IPS DF 4.7 (cell line): ENCODE data around the gene CHIT1.

Experiments
- DNase-seq: peaks from one replicate; pipeline ENCODE4 v3.0.0-alpha.2; 2013; ENCODE audit warnings: low spot score; ENCODE audit errors: extremely low read depth

Gene CHIT1

DNA sequence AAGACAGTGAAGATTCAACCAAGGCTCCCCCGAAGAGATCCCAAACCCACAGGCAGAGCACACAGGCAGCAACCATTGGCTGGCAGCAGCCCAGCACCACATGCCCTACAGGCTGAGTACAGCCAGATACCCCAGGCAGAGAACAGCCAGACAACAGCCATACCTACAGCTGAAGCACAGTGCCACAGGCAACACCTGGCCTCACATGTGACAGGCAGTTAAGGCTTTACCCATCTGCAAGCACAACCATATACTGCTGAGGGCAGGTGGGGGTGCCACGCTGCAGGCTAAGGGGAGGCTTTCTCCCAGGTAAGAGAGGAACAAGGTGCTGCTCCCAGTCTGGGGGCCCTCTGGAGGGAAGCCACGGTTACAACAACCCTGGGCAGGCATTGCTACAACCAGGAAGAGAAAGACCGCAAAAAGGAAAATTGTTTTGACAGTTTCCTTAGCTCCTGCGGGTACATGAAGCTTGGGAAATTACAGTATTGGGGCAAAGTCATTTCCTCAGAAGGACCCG lies 12.3 kb downstream of the CHIT1 start:
- no peak for DNase-seq

DNA sequence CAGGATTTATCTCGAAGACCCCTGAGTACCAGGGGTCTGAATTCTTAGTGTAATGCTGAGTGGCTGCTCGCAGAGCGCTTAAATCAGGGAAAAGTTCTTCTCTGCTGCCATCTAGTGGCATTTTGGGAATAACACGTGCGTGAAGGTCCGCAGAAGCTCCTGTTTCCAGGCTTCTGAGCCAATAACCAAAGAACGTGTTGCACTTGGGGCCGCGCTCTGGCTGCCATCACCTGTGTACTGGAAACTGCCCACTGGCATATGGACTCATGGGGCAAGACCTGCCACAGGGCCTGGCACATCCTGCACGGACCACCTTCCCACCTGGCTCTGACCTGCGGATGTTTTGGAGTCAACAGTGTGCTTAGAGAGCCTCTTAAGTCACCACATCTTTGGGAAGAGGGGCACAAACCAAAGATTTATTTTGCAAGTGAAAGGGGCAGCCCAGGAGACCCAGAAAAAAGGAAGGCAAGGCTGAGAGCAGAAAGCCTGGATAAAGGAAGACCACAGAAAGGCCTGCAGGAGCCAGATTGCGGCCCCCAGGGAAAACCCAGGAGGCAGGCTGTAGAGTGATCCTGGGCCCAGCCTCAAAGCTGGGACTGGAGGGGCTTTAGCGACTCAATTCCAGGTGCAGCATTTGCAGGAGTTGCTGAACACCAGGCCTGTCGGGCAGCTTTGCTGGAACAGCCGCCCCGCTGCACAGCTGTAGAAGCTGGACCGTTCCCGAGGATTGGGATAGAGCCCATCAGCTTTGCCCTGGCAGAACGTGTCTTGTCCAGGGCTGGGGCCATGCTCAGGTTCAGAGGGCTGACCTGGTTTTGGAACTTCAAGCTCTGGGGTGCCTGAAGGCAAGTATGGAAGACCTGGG lies 13.0 kb downstream of the CHIT1 start:
- peak; percentile 87 for DNase-seq

DNA sequence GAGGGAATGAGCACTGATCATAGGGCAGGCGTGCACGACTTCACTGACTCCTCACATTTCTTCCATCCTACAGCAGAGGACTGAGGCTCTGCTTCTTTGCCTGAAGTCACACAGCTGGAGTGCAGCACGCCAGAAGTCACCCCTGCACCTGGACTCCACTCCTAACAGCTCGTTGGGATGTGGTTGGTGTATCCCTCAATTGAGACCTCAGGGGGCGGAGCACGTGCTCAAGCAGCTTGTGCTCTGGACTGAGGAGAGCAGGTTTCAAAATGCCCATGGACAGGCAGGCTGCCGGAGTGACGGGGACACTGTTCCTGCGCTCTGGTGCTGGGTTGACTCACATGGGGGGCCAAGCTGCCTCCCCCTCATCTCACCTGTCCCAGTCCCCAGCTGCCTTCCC lies 13.9 kb downstream of the CHIT1 start:
- DNase-seq = no peak

DNA sequence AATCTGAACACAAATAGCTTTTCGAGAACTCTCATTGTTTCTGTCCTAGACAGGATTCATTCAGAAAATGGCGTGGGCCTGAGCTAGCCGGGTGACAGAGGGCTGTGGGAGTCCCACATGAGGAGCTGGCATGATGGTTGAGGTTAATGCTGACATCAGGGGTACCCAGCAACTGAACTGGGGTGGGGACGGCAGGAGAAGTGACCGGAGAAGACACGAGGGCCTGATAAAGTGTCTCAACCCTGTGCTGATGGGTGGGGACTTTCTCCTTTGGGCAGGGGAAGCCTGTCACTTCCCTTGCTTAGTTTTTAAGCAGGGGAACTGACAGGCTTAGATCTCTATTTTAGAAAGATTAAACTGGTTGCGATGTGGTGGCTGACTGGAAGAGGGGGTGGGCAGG lies 14.6 kb downstream of the CHIT1 start:
- DNase-seq = no peak

DNA sequence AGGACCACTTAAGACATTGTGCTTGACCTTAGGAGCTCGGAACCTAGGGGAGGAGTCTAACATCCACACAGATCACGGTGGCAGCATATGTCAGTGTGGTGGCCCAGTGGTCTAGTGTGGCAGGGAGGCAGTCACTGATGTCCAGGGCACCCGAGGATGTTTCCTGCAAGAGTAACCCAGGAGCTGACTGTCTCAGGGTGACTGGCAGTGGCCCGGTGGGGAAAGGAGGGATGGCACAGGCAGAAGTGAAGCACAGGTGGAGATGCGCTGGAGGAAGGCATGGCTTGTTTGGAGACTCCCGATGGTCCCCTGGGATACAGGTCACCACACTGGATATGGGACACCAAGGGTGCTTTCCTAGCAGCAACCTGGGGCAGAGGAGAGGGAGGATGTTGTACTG lies 16.3 kb downstream of the CHIT1 start:
- no peak for DNase-seq

DNA sequence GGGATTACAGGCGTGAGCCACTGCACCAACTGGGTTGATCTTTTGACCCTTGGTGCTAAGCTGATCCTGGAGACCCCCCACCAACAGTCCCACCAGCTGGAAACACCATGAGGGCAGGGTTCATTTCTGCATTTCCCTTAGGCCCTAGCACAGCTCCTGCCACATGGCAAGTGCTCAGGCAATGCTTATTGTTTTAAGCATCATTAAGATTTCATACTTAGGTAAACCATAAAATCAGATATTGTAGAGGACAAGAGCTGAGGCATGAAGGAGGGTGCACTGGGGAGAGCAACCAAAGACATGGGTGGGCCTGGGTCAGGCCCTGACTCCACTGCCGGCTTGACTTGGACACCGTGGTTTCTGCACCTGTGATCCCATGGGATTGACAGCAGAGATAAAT lies 17.7 kb downstream of the CHIT1 start:
- no peak for DNase-seq

DNA sequence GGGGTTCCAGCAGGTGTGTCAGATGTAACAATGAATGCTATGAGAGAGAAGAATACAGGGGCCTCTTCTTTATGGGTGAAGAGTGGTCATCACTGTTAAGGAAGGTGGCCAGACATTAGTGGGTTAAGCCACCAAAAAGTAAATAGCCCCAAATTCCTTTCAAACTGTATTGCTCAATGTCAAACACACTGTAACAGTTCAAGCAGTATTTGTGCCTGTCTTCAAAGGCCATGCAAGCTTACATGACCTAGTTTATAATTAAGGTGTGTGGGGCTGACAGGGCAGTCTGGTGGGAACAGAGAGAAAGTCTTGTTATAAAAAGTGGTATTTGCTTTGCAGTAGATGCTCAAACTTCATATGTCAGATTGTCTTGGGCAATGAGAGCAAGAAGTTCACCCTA lies 18.5 kb downstream of the CHIT1 start:
- DNase-seq = no peak

DNA sequence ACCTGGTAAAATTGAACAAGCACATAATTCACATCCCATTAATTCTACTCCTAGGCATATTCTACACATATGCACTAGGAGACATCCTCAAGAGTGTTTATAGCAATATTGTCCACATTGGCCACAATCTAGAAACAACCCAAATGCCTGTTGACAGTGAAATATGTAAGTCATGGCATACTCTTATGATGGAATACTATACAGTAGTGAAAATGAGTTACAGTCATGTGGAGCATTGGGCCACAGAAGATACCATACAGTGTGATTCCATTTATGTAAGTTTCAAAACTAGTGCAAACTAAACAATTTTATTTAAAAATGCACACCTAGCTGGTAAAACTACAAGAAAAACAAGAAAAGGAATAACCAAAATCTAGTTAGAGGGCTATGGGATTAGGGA lies 19.1 kb downstream of the CHIT1 start:
- no peak for DNase-seq

DNA sequence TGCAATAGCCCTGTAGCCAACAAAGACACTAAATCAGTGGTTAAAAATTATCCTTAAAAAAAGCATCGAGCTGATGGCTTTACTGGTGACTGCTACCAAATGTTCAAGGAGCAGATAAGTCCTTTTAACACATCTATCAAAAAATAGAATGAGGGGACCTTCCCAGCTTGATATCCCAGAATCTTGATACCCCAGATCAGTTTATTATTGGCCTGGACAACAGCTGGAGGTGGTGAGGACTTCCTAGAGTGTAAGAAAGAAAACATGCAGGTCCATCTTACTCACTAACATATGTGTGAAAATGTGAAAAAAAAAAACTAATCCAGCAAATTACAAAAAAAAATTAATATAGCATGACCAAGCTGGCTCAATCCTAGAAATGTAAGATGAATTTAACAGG lies 21.3 kb downstream of the CHIT1 start:
- DNase-seq = no peak

DNA sequence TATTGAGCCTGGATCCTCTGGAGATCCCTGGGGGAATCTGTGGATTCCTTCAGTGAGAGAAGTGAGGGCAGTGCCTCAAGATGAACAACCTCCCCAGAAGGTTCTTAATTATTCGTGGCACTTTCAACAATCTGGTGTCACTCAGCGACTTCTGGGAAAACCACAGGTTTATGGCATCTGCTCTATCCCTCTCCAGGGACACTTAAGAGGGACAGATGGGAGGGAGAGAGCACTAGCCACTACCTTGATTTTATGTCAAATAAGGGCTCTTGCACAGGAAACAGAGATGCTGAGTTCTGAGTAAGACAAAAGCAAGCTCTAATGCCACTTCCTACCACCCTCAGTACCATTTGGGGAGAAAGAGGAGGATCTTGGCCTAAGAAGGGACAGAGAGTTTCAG lies 21.7 kb downstream of the CHIT1 start:
- DNase-seq = no peak

DNA sequence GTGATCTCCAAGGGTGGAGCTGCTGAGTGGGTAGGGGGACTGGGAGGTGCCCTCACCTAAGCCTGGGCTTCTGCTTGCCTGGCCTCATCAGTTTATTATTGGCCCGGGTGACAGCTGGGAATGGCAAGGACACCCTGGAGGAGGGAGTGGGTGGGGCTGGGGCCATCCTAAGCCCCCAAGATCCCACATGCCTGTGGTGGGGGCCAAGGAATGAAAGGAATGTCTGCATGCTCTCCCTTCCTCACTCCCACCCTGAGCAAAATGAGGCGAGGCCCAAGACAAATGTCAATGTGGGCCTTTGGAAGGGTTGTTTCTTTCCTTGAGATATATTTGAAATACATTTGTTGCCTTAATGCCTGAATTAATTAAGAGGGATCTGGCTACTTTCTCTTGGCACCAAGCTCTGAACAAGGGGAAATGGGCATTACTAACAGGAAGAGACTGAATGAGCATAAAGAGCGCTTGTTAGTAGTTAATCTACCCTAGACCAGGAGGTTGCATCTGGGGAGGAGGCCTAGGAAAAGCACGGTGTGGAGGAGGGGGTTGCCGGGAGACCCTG lies 23.3 kb downstream of the CHIT1 start:
- no peak for DNase-seq

DNA sequence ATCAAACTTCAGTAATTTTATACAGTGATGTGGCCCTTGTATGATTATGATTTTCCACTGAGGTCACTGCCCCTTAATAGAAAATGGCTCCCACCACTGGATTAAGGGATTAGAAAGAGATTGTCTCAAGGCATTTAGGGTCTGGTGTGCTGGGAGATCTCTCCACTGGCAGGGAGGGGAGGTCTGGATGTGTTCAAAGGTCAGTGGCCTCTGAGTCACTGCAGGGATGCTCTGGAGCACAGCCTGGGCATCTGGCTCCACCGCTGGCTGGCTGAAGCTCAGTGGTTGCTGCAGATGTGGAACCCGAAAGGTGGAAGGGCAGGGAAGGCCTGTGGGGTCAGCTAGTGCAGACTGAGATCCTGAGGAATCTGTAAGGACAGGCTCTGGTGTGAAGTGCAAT lies 24.7 kb downstream of the CHIT1 start:
- no peak for DNase-seq

DNA sequence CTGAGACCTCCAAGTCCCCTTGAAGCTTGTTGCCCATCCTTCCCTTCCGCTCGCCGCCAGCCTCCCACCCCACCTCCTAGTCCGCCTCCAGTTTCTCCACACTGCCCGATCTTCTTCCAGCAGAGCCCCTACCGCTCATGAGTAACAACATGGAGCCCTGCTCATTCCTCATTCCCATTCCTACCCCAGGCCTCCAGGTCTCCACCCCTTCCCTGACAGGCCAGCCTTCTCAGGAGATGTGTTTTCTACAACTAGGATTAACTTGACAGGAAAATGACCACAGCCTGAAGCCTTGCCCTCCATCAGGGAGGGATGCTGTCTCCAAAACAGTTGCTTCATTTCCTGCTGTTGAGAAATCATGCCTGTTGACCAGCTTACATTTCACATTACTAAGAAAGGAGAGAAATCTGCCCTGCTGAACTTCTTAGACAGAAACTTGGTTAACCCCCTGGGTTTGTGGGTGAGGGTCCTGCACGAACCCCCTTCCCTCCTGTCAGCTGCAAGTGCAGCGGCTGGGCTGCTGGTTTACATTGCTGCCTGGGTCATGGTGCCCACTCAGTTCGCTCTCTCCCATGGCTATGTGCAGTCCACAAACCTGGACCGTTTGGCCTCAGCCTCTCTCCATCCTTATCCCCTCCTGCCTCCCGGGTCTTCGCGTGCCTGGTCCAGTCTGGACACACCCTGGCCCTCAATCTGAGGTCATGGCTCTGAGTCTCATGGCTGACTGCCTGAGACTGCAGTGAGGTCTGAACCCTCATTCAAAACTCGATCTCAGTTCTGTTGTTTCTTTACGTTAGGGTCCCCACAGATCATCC lies 26.8 kb downstream of the CHIT1 start:
- no peak for DNase-seq

DNA sequence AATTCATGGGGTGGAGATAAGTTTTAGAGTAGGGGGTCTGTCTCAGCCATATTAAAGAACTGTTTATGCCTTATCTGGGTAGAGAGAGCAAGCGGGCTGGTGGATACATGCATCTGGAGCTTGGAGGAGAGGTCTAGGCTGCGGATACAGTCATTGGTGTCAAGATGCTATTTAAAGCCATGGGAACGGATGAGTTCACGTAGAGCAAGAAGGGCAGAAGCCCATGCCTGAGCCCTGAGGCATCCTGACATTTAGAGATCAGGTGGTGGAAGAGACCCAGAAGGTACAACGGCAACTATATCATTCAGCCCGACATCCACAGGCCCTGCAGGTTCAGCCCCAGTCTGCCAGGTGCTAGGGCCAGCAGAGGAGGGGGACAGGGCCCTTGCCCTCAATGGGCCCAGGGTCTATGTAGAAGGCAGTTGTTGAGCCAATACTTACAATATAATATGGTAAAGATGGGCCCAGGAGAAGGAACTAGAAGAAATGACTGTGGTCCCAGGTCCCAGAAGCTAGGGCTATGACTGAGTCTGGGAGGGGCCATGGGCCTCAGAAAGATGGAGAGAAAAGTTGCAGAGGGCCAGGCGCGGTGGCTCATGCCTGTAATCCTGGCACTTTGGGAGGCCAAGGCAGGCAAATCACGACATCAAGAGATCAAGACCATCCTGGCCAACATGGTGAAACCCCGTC lies 27.8 kb downstream of the CHIT1 start:
- DNase-seq = no peak

DNA sequence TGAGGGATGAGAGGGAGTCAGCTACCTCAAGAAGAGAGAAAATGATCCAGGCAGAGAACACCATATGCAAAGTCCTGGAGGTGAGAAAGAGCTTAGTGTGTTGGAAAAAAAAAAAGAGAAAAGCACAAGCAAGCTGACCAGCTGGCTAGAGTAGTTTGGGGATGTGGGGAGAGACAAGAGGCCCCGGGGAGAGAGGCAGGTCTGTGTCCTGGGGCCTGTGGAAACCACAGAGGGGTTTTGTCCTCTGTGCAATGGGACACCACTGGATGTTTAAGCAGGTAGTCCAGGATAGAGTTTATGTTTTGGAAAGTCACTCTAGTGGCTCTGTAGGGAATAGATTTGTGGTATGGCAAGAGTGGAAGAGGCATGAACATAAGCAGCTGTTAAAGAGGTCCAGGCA lies 28.6 kb downstream of the CHIT1 start:
- no peak for DNase-seq

DNA sequence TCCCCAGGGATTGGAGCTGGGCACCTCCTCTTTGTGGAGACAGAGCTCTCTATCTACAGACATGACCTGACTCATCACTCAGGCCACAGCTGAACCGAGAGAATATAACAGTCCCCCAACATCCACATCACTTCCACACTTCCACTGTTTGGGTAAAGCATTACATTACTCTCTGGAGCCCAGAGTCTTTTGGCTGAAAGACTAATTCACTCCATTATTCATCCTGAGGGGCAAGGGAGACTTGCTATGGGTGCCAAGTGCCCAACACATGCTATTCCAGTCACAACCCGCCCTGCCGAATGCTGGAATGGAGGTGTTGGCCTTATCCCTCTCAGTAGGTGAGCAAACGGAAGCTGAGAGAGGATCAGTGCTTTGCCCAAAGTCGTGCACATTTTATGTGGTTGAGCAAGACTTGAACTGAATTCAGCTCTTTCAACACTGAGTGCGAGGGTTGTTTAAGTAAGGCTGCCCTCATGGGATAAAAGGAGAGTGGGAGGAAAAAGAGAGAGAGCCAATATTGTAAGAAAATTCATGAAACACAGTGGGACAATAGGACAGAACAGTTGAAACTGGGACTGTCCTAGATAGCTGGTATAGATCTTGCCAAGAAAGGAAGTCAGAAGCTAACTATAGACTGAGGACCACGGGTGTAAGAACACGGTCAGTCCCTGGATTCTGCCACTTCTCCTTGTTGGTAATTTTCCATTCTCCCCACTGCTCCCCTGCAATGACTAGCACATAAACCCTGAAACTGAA lies 29.5 kb downstream of the CHIT1 start:
- DNase-seq = no peak

DNA sequence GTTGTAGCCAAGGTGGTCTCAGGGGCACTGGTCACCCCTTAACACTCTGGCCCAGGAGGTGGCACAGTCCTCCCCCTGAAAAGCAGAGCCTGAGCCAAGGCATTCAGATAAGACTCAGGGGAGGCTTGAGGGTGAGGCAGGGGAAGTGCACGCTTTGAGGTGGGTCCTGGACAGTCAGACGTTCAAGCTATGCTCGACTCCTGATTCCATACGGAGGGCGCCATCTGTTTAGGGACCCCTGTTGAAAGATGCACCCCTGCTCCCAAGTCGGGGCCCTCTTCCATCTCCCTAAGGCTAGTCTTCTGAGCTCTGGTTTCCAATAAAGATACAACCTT lies 30.0 kb downstream of the CHIT1 start:
- DNase-seq = no peak

DNA sequence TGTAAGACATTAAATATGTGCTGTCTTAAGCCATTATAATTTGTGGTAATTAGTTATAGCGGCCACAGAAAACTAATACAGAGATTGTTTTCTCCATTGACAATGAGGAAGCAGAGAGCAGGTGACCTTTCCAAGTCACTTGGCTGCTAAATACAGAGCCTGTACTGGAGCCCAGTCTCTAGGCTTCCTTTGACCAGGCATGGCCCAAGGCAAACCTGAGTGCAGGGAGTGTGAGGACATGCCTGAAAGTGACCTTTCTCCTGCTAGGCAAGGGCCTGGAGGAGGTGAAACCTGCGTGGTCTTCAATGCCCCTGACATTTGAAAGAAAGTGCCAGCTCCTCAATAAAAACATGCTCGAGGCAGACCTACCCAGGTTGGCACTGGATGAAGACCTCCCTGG lies 30.5 kb downstream of the CHIT1 start:
- DNase-seq = no peak

DNA sequence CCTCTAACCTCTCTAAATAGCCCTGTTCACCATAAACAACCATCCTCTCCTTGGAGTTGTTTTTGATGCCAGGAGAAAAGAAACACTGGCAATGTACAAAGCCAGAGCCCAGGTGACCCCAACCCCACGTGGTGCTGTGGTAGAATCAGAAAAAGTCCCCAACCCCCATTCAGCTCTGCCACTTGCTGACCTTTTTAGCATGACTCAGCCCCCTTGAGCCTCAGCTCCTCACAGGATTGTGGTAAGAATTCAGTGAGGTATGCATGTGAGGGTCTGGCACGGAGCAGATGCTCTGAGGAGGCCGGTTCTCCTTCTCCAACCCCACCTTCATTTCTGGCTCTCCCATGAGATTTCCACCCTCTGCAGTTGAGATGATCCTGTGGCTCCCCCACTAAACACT lies 31.8 kb downstream of the CHIT1 start:
- DNase-seq = no peak

DNA sequence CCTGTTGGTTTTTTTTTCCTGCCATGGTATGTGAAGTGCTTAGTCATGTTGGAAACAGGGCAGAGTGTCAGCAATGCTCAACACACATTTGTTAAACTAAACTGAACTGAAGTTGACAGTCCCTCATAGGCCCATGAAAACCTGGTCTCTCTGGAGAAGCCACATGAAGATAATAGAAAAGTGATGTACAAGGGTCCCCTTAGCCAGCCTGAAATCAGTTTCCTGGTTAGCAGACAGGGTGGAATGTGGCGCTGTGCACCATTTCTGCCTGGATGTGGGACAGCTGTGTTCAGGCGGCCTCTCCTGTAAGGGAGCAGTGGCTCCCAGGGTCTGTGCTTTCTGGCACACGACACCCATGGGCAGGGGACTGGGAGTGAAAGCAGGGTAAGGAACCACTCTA lies 33.1 kb downstream of the CHIT1 start:
- no peak for DNase-seq

DNA sequence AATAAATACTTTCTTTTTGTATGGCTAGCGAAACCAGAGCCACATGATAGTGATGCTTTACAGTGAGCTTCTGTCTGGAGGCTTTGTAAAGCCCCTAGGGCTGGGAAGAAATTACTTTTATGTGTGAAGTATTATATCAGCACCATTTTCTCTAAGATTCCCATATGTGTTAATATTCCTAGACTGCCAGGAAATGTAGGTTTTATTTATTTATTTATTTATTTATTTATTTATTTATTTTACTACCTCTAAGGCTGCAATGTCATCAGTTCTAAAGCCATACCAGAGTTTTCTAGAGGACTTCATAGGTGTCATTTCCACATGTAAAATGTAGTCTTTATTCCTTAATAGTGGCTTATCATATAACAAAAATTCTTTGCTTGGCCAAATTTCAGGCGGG lies 38.5 kb downstream of the CHIT1 start:
- DNase-seq = no peak
